Bronchial epithelial cell (primary cell): Measurements from ENCODE around the gene TOR4A. TPM values are rescaled to one million over a fixed set of nuclear protein-coding genes. Genes with fewer than 3 reads are reported as not detected.
A peak's percentile ranks its signal among the peaks of the same experiment; 100 is the strongest.

ENCODE experiments used
- DNase-seq: peaks from one replicate; pipeline ENCODE4 v3.0.0-alpha.2; 2010; ENCODE audit warnings: low read depth
- FAIRE-seq: peaks from 2 replicates; lab custom pipeline; 2011; peaks lifted over from hg19 to GRCh38; lab: Jason Lieb, UNC
- H3K27me3 ChIP-seq: 2 replicates; pipeline ENCODE4 v1.5.1; 2011; ENCODE audit warnings: low read length; ENCODE audit not compliant: control insufficient read depth, insufficient read depth
- H3K36me3 ChIP-seq: 2 replicates; pipeline ENCODE4 v1.5.1; 2011; ENCODE audit warnings: low read length; ENCODE audit not compliant: control insufficient read depth, insufficient read depth
- H3K4me3 ChIP-seq: 2 replicates; pipeline ENCODE4 v1.5.1; 2011; ENCODE audit warnings: mild to moderate bottlenecking, low read depth, low read length, control low read depth
- total RNA-seq: library from RNA; depleted of rRNA; stranded (reverse); fragments of >200 nt; gene quantifications from 2 replicates; pipeline ENCODE4 v1.2.1, GENCODE V29; 2014
- TF ChIP-seq, protein P1 (sequence below): IDR thresholded peaks from 2 replicates; pipeline ENCODE4 v1.5.1; 2011; ENCODE audit warnings: mild to moderate bottlenecking, moderate library complexity, low read length, control low read depth, inconsistent platforms; ENCODE audit not compliant: insufficient read depth, severe bottlenecking

The TOR4A gene
- total RNA-seq, 1 donor from 2014 or later: 18.7 TPM

- TF ChIP-seq, protein P1, sequence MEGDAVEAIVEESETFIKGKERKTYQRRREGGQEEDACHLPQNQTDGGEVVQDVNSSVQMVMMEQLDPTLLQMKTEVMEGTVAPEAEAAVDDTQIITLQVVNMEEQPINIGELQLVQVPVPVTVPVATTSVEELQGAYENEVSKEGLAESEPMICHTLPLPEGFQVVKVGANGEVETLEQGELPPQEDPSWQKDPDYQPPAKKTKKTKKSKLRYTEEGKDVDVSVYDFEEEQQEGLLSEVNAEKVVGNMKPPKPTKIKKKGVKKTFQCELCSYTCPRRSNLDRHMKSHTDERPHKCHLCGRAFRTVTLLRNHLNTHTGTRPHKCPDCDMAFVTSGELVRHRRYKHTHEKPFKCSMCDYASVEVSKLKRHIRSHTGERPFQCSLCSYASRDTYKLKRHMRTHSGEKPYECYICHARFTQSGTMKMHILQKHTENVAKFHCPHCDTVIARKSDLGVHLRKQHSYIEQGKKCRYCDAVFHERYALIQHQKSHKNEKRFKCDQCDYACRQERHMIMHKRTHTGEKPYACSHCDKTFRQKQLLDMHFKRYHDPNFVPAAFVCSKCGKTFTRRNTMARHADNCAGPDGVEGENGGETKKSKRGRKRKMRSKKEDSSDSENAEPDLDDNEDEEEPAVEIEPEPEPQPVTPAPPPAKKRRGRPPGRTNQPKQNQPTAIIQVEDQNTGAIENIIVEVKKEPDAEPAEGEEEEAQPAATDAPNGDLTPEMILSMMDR: no peak
- Histone ChIP-seq H3K36me3 (peaks cover 23% of the 10 kb centered on the region), H3K27me3 (no peaks in the 10 kb centered on the region), H3K4me3 (no peak overlapping the region)
- DNase-seq (no peak), FAIRE-seq (no peak)
Observed at GRCh38 chr9:137265496-137266161, 11.9 kb upstream of the TOR4A start.

DNA sequence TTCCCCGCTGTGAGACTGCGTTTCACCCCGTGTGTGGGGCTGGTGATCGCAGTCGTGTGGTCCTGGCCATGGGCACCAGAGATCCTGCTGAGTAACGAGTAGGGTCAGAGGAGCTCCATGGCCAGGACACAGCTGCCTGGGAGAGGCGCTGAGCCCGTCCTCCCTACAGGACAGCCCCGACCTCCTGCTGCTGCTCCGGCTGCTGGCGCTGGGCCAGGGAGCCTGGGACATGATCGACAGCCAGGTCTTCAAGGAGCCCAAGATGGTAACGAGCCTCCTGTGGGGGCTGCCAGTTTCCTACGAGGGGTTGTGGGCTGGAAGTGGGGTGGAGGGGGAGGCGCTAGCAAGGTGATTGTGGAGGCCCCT lies 11.4 kb upstream of the TOR4A start:
- TF ChIP-seq, protein P1: no peak

DNA sequence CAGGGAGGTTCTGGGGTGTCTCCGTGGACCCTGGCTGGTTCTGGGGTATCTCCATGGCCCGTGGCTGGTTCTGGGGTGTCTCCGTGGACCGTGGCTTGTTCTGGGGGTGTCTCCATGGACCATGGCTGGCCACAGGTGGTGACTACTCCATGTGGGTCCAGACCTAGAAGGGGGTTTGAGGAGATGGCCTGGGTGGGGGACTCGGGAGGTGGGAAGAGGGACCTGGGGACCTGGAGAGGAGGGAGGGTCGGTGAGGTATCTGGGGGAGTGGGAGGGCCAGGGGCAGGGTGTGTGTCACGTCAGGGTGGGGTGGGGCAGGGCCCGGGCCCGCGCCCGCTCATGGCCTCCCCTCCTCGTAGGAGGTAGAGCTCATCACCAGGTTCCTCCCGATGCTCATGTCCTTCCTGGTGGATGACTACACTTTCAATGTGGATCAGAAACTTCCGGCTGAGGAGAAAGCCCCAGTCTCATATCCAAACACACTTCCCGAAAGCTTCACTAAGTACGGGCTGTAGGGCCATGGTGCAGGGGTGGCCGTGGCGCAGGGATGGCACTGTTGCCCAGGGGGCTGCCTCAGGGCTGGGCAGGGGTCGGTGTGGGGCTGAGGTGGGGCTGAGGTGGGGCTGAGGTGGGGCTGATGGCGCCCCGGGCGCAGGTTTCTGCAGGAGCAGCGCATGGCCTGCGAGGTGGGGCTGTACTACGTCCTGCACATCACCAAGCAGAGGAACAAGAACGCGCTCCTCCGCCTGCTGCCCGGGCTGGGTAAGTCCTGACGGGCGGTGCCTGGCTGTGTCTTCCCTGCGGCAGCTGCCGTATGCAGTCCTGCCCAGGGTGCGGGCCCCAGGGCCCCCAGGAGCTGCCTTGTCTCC lies 10.7 kb upstream of the TOR4A start:
- TF ChIP-seq, protein P1: no peak
- Histone ChIP-seq H3K4me3 (no peak overlapping the region), H3K36me3 (peaks cover 28% of the 10 kb centered on the region), H3K27me3 (no peaks in the 10 kb centered on the region)
- FAIRE-seq (no peak), DNase-seq (no peak)

More for the DNA sequence above, 11.4 kb upstream of the TOR4A start:
- Histone ChIP-seq H3K36me3 (peaks cover 26% of the 10 kb centered on the region), H3K27me3 (no peaks in the 10 kb centered on the region), H3K4me3 (no peak overlapping the region)
- FAIRE-seq (no peak), DNase-seq (no peak)

- H3K27me3 ChIP-seq: no peaks in the 10 kb centered on the region
- no peak overlapping the region for H3K4me3 ChIP-seq
- H3K36me3 ChIP-seq: peaks cover 30% of the 10 kb centered on the region
- TF ChIP-seq, protein P1: no peak
- FAIRE-seq (no peak), DNase-seq (no peak)
Observed at GRCh38 chr9:137267933-137268355, 9.6 kb upstream of the TOR4A start.

DNA sequence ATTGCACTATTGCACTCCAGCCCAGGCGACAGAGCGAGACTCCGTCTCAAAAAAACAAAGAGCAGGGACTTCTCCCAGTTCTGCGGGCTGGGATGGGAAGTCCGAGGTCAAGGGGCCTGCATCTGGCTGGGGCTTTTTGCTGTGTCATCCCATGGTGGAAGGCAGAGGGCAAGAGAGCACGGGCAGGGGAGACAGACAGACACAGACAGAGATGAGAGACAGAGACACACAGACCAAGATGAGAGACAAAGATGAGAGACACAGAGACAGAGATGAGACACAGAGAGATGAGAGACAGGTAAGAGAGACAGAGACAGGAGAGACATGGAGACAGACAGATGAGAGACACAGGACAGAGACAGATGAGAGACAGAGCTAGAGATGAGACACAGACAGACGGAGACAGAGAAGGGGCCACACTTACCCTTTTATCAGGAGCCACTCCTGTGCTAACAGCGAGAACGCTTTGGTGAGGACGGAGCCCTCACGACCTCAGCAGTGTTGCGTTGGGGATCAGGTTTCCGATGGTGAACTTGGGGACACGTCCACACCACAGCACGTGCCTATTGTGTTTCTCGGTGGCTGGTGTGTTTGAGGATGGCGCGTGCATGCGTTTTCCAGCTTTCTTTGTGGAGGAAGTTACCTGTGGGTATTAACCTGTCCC lies 8.9 kb upstream of the TOR4A start:
- peak; percentile 7 for FAIRE-seq
- Histone ChIP-seq H3K4me3 (no peak overlapping the region), H3K27me3 (no peaks in the 10 kb centered on the region), H3K36me3 (peaks cover 30% of the 10 kb centered on the region)
- TF ChIP-seq, protein P1: no peak
- DNase-seq: no peak
